Mesendoderm (in vitro differentiated cells): ENCODE data around the gene CPA4. TPM values are rescaled to one million over a fixed set of nuclear protein-coding genes. Genes with fewer than 3 reads are reported as not detected.
"Not testable (repeated sequence)": the region's sequence is repeated elsewhere in the genome, so short reads cannot be mapped to it uniquely, and the experiment has no call there.

Experiments used
- DNase-seq: peaks from one replicate; pipeline ENCODE4 v3.0.0; 2013
- H2AK5ac ChIP-seq: 2 replicates; pipeline ENCODE4 v1.6.1; 2013; ENCODE audit warnings: low read length, inconsistent platforms
- H2BK120ac ChIP-seq: 2 replicates; pipeline ENCODE4 v1.6.1; 2013; ENCODE audit warnings: low read depth, mild to moderate bottlenecking, low read length, moderate library complexity, mixed read lengths
- H2BK15ac ChIP-seq: replicated peaks from 2 replicates; pipeline ENCODE4 v1.6.1; 2013; ENCODE audit warnings: low read depth, mild to moderate bottlenecking, moderate library complexity
- H2BK5ac ChIP-seq: 2 replicates; pipeline ENCODE4 v1.6.1; 2013; ENCODE audit warnings: low read length, inconsistent platforms
- H3K18ac ChIP-seq: 2 replicates; pipeline ENCODE4 v1.6.1; 2013; ENCODE audit warnings: mild to moderate bottlenecking, low read length, mixed read lengths
- H3K23ac ChIP-seq: one replicate; pipeline ENCODE4 v1.6.1; 2013; ENCODE audit warnings: low read length
- H3K27ac ChIP-seq: 2 replicates; pipeline ENCODE4 v1.5.1; 2013; ENCODE audit warnings: low read depth, mild to moderate bottlenecking, inconsistent platforms, low read length, moderate library complexity
- H3K27me3 ChIP-seq: 2 replicates; pipeline ENCODE4 v1.6.1; 2013; ENCODE audit warnings: low read length, control low read depth, mild to moderate bottlenecking, inconsistent platforms; ENCODE audit not compliant: insufficient read depth, poor library complexity
- H3K36me3 ChIP-seq: 2 replicates; pipeline ENCODE4 v1.6.1; 2013; ENCODE audit warnings: low read length, inconsistent platforms; ENCODE audit not compliant: control insufficient read depth, insufficient read depth
- H3K4ac ChIP-seq: one replicate; pipeline ENCODE4 v1.6.1; 2013; ENCODE audit warnings: low read depth, mild to moderate bottlenecking, low read length, moderate library complexity
- H3K4me1 ChIP-seq: 2 replicates; pipeline ENCODE4 v1.6.1; 2013; ENCODE audit warnings: low read depth, low read length, inconsistent platforms; ENCODE audit not compliant: control insufficient read depth
- H3K4me2 ChIP-seq: 2 replicates; pipeline ENCODE4 v1.6.1; 2013; ENCODE audit warnings: low read length
- H3K4me3 ChIP-seq: 2 replicates; pipeline ENCODE4 v1.5.1; 2013; ENCODE audit warnings: mild to moderate bottlenecking, low read length
- H3K56ac ChIP-seq: one replicate; pipeline ENCODE4 v1.6.1; 2013; ENCODE audit warnings: low read length
- H3K79me1 ChIP-seq: 2 replicates; pipeline ENCODE4 v1.6.1; 2013; ENCODE audit warnings: low read length, inconsistent platforms
- H3K79me2 ChIP-seq: 2 replicates; pipeline ENCODE4 v1.6.1; 2013; ENCODE audit warnings: mild to moderate bottlenecking, low read length; ENCODE audit not compliant: control insufficient read depth, insufficient read depth
- H3K9ac ChIP-seq: 2 replicates; pipeline ENCODE4 v1.6.1; 2013; ENCODE audit warnings: low read length, inconsistent platforms
- H4K5ac ChIP-seq: one replicate; pipeline ENCODE4 v1.6.1; 2013; ENCODE audit warnings: low read length
- H4K8ac ChIP-seq: one replicate; pipeline ENCODE4 v1.6.1; 2013; ENCODE audit warnings: low read depth, mild to moderate bottlenecking, control low read depth, low read length, moderate library complexity
- WGBS: extraction: QIAGEN DNeasy Blood & Tissue Kit; methylation state at CpG from one replicate; pipeline ENCODE4 v1.1.7; 2013; ENCODE audit warnings: low lambda C conversion rate, missing lambda C conversion rate; ENCODE audit not compliant: insufficient coverage; ENCODE audit errors: extremely low coverage; 5-methylcytosine and 5-hydroxymethylcytosine counted together
- polyA plus RNA-seq, 2 experiments: library from polyadenylated mRNA; stranded (reverse); fragments of 200-250 nt; gene quantifications; one replicate each; pipeline ENCODE4 v1.2.3, GENCODE V29; 2013

The CPA4 gene
- not detected for polyA plus RNA-seq (2013, experiment 1 of 2)
- polyA plus RNA-seq (2013, experiment 2 of 2) = not detected

- Histone ChIP-seq H3K23ac (no peak within 1 kb of the TSS), H2BK120ac (no peak within 1 kb of the TSS), H2BK15ac (no peak within 1 kb of the TSS), H3K79me2 (no peaks in the 10 kb centered on the region), H3K79me1 (no peaks in the 10 kb centered on the region), H3K56ac (no peak within 1 kb of the TSS), H4K5ac (no peak within 1 kb of the TSS), H3K4ac (no peak within 1 kb of the TSS), H3K4me1 (no peaks in the 10 kb centered on the region), H2BK5ac (no peak within 1 kb of the TSS), H3K18ac (no peak within 1 kb of the TSS), H3K9ac (no peak within 1 kb of the TSS), H3K4me2 (no peak within 1 kb of the TSS), H2AK5ac (no peak within 1 kb of the TSS), H4K8ac (no peak within 1 kb of the TSS), H3K4me3 (no peak within 1 kb of the TSS), H3K27ac (no peak within 1 kb of the TSS), H3K36me3 (no peaks in the 10 kb centered on the region), H3K27me3 (no peaks in the 10 kb centered on the region)
- no CpG with 5 or more reads among the region's 1 CpG for WGBS
- DNase-seq = peak; percentile 30
Measured at GRCh38 chr7:130292682-130293257, at the start of gene CPA4. Gene CPA4 (plus strand): TSS chr7:130293161. CDS start chr7:130293181, 20 bp downstream.

- not testable (repeated sequence) for H4K8ac ChIP-seq, H3K79me1 ChIP-seq, H4K5ac ChIP-seq, H3K4me3 ChIP-seq, DNase-seq, H3K4ac ChIP-seq, H2BK15ac ChIP-seq, H3K27ac ChIP-seq, H2BK120ac ChIP-seq, H2BK5ac ChIP-seq, H3K27me3 ChIP-seq, H2AK5ac ChIP-seq, H3K79me2 ChIP-seq, H3K9ac ChIP-seq, H3K36me3 ChIP-seq, H3K18ac ChIP-seq, H3K23ac ChIP-seq, H3K4me2 ChIP-seq, H3K56ac ChIP-seq, H3K4me1 ChIP-seq
- no CpG with 5 or more reads among the region's 1 CpG for WGBS
Measured at GRCh38 chr7:130243486-130243885, 49.5 kb upstream of the CPA4 start.

- no CpG with 5 or more reads among the region's 1 CpG for WGBS
- not testable (repeated sequence) for H2BK5ac ChIP-seq, H3K4ac ChIP-seq, H4K8ac ChIP-seq, H3K36me3 ChIP-seq, H2AK5ac ChIP-seq, H2BK15ac ChIP-seq, H4K5ac ChIP-seq, H3K27me3 ChIP-seq, H3K56ac ChIP-seq, H3K4me1 ChIP-seq, H3K79me1 ChIP-seq, H3K4me2 ChIP-seq, DNase-seq, H3K79me2 ChIP-seq, H3K23ac ChIP-seq, H2BK120ac ChIP-seq, H3K4me3 ChIP-seq, H3K18ac ChIP-seq, H3K9ac ChIP-seq, H3K27ac ChIP-seq
Measured at GRCh38 chr7:130246491-130246890, 46.5 kb upstream of the CPA4 start.

- H3K23ac ChIP-seq, H3K4me1 ChIP-seq, H2AK5ac ChIP-seq, H3K18ac ChIP-seq, H3K79me2 ChIP-seq, H4K8ac ChIP-seq, H3K4me3 ChIP-seq, H2BK5ac ChIP-seq, H2BK15ac ChIP-seq, H3K9ac ChIP-seq, H3K27ac ChIP-seq, H3K4ac ChIP-seq, DNase-seq, H3K36me3 ChIP-seq, H2BK120ac ChIP-seq, H4K5ac ChIP-seq, H3K56ac ChIP-seq, H3K27me3 ChIP-seq, H3K4me2 ChIP-seq, H3K79me1 ChIP-seq: not testable (repeated sequence)
- no CpG with 5 or more reads among the region's 5 CpGs for WGBS
Measured at GRCh38 chr7:130248842-130249241, 44.1 kb upstream of the CPA4 start.

GRCh38 chr7:130249626-130250025, 43.3 kb upstream of the CPA4 start:
- H2AK5ac ChIP-seq, H3K18ac ChIP-seq, H3K27me3 ChIP-seq, H3K23ac ChIP-seq, H3K4me1 ChIP-seq, H2BK15ac ChIP-seq, H4K8ac ChIP-seq, H3K79me1 ChIP-seq, H2BK120ac ChIP-seq, H3K4me2 ChIP-seq, H3K79me2 ChIP-seq, DNase-seq, H4K5ac ChIP-seq, H3K9ac ChIP-seq, H3K4ac ChIP-seq, H3K4me3 ChIP-seq, H3K36me3 ChIP-seq, H3K27ac ChIP-seq, H3K56ac ChIP-seq, H2BK5ac ChIP-seq: not testable (repeated sequence)
- WGBS = no CpG with 5 or more reads among the region's 3 CpGs

GRCh38 chr7:130254555-130254954, 38.4 kb upstream of the CPA4 start:
- DNase-seq = no peak
- Histone ChIP-seq H2BK15ac (no peak overlapping the region), H4K8ac (no peak overlapping the region), H3K4ac (no peak overlapping the region), H3K79me1 (no peaks in the 10 kb centered on the region), H3K56ac (no peak overlapping the region), H3K36me3 (no peaks in the 10 kb centered on the region), H3K4me2 (no peak overlapping the region), H3K18ac (no peak overlapping the region), H3K79me2 (no peaks in the 10 kb centered on the region), H3K27ac (no peak overlapping the region), H2BK120ac (no peak overlapping the region), H3K9ac (no peak overlapping the region), H3K4me1 (no peaks in the 10 kb centered on the region), H3K27me3 (no peaks in the 10 kb centered on the region), H3K4me3 (no peak overlapping the region), H2BK5ac (no peak overlapping the region), H3K23ac (no peak overlapping the region), H4K5ac (no peak overlapping the region), H2AK5ac (no peak overlapping the region)
- WGBS = no CpG with 5 or more reads among the region's 6 CpGs
